ENCODE data around the gene EDNRA.
"Not testable (repeated sequence)": the region's sequence is repeated elsewhere in the genome, so short reads cannot be mapped to it uniquely, and the experiment has no call there.

EDNRA gene

GRCh38 chr4:147480891-147481576, at the start of gene EDNRA:
TSS of gene EDNRA (plus strand) at chr4:147481097. CDS start at chr4:147485682, 4,585 bp downstream.
- no peak for DNase-seq

DNA sequence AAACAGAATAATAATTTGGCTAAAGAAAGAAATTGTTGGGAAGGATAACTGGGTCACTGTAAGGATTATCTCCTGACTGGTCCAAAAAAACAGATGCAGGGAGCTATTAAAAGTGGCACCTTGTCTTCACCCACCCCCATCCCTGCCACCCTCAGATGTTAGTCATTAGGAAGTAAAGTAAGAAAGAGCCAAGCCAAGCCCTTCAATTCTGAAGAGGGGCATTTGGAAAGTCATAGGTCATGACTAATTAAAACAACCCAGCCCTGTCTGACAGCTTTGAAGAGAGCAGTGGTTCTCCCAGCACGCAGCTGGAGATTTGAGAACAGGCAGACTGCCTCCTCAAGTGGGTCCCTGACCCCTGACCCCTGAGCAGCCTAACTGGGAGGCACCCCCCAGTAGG, 46.5 kb upstream of the EDNRA start:
- DNase-seq: not testable (repeated sequence)

- no peak for DNase-seq
These were observed 40.5 kb upstream of the EDNRA start for GRCh38 chr4:147440442-147440841.

DNA sequence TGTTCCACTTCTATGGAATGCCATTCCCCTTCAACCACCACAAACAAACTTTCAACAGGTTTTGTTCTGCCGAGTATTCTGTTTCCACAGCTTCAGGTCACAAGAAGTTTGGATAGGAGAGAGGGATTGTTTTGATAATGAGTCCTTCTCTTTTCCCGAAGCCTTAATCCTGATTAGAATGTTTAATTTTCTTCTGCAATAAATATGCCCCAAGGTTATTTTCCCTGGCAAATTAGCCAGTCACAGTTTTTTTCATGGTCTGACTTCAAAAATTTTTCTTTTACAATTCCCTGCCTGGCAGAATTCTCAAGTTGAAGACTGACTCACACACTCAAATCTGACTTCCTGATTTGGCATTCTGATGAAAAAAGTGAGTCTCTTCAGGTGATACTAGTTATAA, 33.1 kb upstream of the EDNRA start:
- no peak for DNase-seq

GRCh38 chr4:147453561-147454141, 27.2 kb upstream of the EDNRA start:
- DNase-seq: no peak

- DNase-seq: no peak
These were observed 24.2 kb upstream of the EDNRA start for GRCh38 chr4:147456706-147457105.

DNA sequence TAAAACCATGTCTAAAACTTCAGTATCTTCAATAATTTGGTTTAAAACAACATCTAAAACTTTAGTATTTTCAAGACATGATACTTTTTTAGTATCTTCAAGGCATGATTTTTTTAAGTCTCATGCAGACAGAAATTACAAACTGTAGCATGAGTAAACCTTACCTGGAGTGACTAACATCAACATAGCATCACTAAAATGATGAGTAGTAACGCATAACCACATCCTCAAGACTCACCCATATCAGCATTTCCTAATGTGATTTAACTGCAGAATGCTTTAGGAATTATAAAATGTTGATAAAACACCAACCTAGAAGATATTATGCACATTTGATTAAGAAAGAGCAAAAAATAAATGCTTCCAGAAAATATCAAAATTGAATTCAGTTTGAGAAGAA, 19.7 kb upstream of the EDNRA start:
- no peak for DNase-seq

GRCh38 chr4:147463065-147463464, 17.8 kb upstream of the EDNRA start:
- no peak for DNase-seq

DNA sequence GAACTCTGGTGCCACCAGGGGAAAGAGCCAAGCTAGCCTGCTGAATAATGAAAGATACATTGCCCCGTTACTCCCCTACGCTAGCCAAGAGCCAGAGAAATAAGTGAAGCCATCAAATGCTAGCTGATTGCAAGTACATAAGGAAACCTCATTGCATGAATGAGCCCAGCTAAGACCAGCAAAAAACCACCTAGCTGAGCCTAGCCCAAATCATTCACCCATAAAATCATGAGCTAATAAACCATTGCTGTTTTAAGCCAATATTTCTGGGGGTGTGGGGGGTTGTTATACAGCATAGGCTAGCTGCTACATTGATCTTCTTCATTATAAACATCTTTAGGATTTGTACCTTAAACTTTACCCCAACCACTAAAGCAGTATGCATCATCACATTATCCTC, 15.4 kb upstream of the EDNRA start:
- DNase-seq: no peak

- DNase-seq: no peak
These were observed 3.5 kb upstream of the EDNRA start for GRCh38 chr4:147477439-147477838.

DNA sequence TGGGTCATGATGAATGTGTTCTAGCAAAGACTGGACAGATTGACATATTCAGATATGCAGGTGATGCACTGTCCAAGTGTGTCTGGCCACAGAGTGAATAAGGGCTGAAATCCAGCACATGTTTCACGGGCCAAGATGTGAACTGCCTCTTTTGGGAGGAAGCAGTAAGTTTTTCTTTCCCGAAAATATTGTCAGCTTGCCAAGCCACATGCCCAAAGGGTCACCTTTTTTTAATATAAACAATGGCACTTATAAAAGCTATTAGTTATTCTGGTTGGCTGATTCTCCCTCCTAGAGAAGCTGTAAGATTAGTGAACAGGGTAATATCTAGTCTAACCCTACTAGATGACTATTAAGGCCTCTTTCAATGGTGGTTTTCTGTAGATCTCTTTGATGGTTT, 1.5 kb upstream of the EDNRA start:
- DNase-seq: no peak

DNA sequence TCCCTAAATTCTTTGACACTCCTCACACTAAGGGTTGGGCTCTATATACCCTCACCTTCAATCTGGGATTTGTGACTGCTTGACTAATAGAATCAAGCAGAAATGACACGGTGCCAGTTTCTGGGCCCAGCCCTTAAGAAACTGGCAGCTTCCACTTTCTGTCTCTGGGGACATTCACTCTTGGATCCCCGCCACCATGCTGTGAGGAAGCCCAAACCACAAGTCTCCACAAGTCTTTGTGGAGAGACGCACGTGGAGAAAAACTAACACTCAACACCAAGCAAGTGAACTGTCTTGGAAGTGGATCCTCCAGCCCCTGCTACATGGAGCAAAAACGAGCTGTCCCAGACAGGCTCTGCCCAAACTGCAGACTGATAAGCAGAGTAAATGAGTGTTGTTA, 1.1 kb upstream of the EDNRA start:
- no peak for DNase-seq

DNA sequence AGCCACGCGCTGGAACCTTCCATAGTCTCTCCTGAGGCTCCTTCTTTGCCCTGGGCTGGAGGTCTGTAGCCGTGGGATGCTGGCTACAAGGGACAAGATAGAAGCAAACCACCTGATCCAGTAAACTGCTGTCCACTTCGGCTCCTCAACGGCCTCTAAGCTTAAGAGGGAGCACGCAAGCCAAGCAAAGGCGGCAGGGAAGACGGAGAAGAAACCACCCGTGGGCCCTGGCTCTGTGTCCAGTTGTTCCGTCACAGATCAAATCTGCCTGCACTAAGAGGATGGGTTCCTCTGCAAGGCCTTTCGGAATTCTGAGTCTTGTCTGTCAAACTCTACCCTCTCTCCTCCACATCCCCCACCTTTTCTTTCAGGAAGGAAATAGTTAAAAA, 401 bp upstream of the EDNRA start:
- DNase-seq: no peak

- DNase-seq: no peak
These were observed 746 bp downstream of the EDNRA start for GRCh38 chr4:147481577-147482109.

- no peak for DNase-seq
These were observed 1.4 kb downstream of the EDNRA start for GRCh38 chr4:147482281-147482680.

DNA sequence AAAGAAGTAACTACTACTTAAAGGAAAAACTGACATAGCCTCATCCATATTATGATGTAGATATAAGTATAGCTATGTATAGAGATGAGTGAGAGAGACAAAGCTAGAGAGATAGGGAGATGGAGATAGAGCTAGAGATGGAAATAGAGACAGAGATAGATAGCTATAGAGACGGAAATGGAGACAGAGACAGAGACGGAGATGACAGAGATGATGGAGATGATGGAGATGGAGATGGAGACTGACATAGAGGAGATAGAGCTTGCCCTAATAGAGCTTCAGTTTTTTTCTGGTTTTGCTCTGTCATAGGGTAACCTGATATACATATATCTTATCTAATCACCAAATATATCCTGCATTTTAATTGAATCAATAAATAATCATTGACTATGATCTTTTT, 4.3 kb downstream of the EDNRA start:
- no peak for DNase-seq

DNA sequence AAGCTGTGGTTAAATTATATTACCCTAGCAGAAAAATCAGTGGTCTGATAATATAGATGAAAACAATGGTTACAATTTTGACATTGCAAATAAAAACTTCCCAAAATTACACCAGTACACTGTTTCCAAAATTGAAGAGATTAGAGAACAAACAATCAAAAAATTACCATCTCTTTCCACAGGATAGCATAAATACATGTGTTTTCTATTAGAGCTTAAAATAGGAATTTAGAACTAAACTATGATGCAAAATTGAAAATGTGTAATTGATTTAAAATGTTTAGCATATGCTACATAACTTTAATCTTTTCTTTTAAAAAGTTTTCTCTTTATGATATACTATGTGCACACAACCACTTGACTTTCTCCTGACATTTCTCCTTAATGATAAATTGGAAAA, 6.7 kb downstream of the EDNRA start:
- DNase-seq: no peak

DNA sequence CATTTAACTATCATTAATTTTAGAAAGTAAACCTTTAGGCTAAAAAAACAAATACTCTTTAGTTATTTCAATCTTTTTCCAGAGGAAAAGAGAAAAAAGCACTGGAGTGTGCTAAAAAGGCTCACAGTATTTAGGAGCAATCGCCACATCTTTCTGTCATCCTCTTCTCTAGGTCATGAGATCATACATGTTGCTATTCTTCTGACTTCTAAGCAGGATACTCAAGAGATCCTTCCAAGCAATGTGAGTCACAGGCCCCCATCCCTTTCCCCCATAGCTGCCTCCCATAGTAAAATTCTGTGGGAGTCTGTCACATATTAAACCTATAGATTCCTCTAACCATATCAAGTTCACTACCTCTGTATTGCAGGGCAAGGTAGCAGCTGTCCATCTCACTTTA, 7.7 kb downstream of the EDNRA start:
- no peak for DNase-seq

- no peak for DNase-seq
These were observed 10.2 kb downstream of the EDNRA start for GRCh38 chr4:147491086-147491485.

DNA sequence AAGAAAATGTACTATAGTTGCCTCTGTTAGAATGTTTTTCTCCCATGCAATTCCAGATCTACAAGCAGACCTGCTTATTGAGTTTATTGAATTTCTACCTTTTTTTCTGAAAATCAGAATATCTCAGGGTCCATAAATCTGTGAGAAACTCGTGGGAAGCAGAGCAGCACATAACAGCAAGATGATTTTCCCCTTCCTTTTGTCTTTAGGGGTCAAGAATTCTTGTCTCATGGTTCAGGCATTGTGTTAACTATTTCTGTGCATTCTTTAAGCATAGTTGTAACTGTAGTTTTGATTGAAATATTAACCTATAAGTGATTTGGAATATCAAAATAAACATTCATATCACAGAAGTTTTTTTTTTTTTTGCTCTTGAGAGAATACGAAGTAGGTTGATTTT, 11.4 kb downstream of the EDNRA start:
- DNase-seq: no peak

- no peak for DNase-seq
These were observed 11.9 kb downstream of the EDNRA start for GRCh38 chr4:147492761-147493160.

DNA sequence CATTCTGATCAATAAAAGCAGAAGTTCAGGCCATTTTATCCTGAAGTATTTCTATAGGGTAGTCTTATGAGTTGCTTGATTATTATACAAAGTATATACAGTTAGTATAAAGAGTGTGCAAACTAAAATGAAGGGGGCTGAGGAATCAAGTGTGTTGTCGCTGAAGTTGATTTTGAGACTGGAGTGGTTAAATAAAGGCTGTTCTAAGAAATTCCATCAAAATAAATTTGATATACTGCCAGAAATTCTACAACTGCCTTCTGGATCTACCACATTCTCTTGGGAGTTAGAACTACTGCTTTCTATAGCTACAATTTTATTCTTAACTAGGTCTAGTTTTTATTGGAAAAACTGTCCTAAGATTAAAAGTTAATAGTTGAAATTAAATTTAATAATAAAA, 12.4 kb downstream of the EDNRA start:
- DNase-seq: no peak

- DNase-seq: no peak
These were observed 13.4 kb downstream of the EDNRA start for GRCh38 chr4:147494301-147494700.

DNA sequence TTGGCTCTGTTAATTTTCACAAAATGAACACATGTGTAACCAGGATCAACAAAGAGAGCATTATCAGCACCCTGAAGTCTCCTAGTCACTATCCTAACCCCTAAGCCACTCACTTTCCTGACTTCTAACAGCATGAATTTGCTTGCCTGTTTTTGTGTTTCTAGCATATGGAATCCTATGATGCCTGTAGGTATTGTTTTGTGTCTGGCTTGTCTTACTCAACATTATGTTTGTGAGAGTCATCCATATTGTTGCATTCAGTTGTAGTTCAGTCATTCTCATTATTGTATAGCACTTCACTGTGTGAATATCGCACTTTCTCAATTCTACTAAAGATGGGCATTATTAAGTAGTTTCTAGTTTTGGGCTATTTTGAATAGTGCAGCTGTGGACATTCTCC, 15.6 kb downstream of the EDNRA start:
- no peak for DNase-seq

All from NCI-H1436 treated with DMSO at 0.1 percent for 48 hours (cell line).